ENCODE data around the gene CTRL. TPM values are rescaled to one million over a fixed set of nuclear protein-coding genes. Genes with fewer than 3 reads are reported as not detected.

Gene CTRL
- polyA plus RNA-seq, 1 of the 3 experiments (the other 2 are of a cell fraction): 1.9 TPM

- CTCF ChIA-PET: interaction anchor here (1.0 to 1.8 kb wide), 3 partner anchors 11 to 21 kb away, joined by 3 to 4 read pairs (median 3); no protein-coding TSS in a partner anchor
- Histone ChIP-seq H3F3A (replicated peaks; ENCODE audit: insufficient read depth) (peaks cover 4% of the 10 kb centered on the region), H3K9me2 (no peaks in the 10 kb centered on the region), H3K4me1 (ENCODE audit: control insufficient read depth in 1 of 2, insufficient read depth in 2 of 2, low read depth in 1 of 2, low read length in 1 of 2) (peaks cover 9 to 22% of the 10 kb centered on the region in 2 experiments; a peak in 3 of 4 replicates), H3K9me3 (no peaks in the 10 kb centered on the region), H4K20me1 (ENCODE audit: insufficient read depth) (peaks cover 12% of the 10 kb centered on the region), H3K4me3 (ENCODE audit: low read depth in 2 of 2, low read length in 1 of 2) (no peak overlapping the region), H2AFZ (ENCODE audit: low read depth) (no peak overlapping the region), H3K9ac (no peak overlapping the region), H3K36me3 (replicated peaks in 1 of 2; ENCODE audit: control insufficient read depth in 1 of 2, insufficient read depth in 2 of 2, low read length in 1 of 2) (no peaks in the 10 kb centered on the region), H3K27ac (ENCODE audit: low read depth in 2 of 2, low read length in 1 of 2) (no peak overlapping the region), H3K79me2 (ENCODE audit: insufficient read depth) (peaks cover 22% of the 10 kb centered on the region), H3K27me3 (ENCODE audit: insufficient read depth) (no peaks in the 10 kb centered on the region; the same call in 1 of the 2 replicates), H3K4me2 (no peak overlapping the region)
- POLR2A ChIA-PET: no interaction called here
- 96% methylated on average over 9 of the region's 9 CpGs for WGBS (ENCODE audit: low lambda C conversion rate)
- TF ChIP-seq ZBTB33 (IDR thresholded peaks at IDR 0.05; ENCODE audit: borderline replicate concordance, low read depth): no peak
- no peak for TF ChIP-seq GATA2 (CRISPR knock-in tag; IDR thresholded peaks at IDR 0.05)
- TF ChIP-seq SIN3A (IDR thresholded peaks at IDR 0.05; ENCODE audit: borderline replicate concordance, low read depth, low read length): no peak
- TF ChIP-seq REST (IDR thresholded peaks at IDR 0.05; ENCODE audit: low read depth, low read length): no peak
- TF ChIP-seq CHD2 (IDR thresholded peaks at IDR 0.05; ENCODE audit: low read length, partially characterized antibody): no peak
- no peak for TF ChIP-seq YY1 (IDR thresholded peaks at IDR 0.05; ENCODE audit: low read depth)
- TF ChIP-seq JUND (IDR thresholded peaks at IDR 0.05): no peak
- TF ChIP-seq MEF2A (IDR thresholded peaks at IDR 0.05; ENCODE audit: borderline replicate concordance, low read depth): no peak
- TF ChIP-seq POLR2AphosphoS5 (IDR thresholded peaks at IDR 0.05; ENCODE audit: low read depth, low read length): no peak
- TF ChIP-seq RAD21 (IDR thresholded peaks at IDR 0.05; ENCODE audit: low read length): no peak
- TF ChIP-seq PBX3 (IDR thresholded peaks at IDR 0.05): no peak
- TF ChIP-seq RXRA (IDR thresholded peaks at IDR 0.05; ENCODE audit: borderline replicate concordance, low read depth): no peak
- TF ChIP-seq TAF1 (IDR thresholded peaks at IDR 0.05; ENCODE audit: borderline replicate concordance, low read depth, low read length): no peak
- TF ChIP-seq TCF12 (IDR thresholded peaks at IDR 0.05): no peak
- no peak for TF ChIP-seq MAX (IDR thresholded peaks at IDR 0.05; ENCODE audit: low read depth)
- TF ChIP-seq SMC3 (IDR thresholded peaks at IDR 0.05; ENCODE audit: low read depth, low read length): no peak
- TF ChIP-seq MXI1 (IDR thresholded peaks at IDR 0.05; ENCODE audit: low read depth, low read length): no peak
- no peak for TF ChIP-seq TEAD4 (IDR thresholded peaks at IDR 0.05; ENCODE audit: borderline replicate concordance, insufficient read depth)
- TF ChIP-seq GABPA (IDR thresholded peaks at IDR 0.05; ENCODE audit: low read depth): no peak
- no peak for TF ChIP-seq RFX5 (IDR thresholded peaks at IDR 0.05; ENCODE audit: low read length)
- no peak for DNase-seq
Observed at GRCh38 chr16:67971111-67971510, 39.4 kb upstream of the CTRL start.

Data from SK-N-SH (cell line).